HEK293T (cell line): ENCODE data around the gene VWCE.

Experiments used
- CTCF ChIA-PET: fragments of 350-600 bp; formaldehyde crosslinking; extraction: SDS; loops from one replicate; lab custom pipeline; 2021; ENCODE audit warnings: antibody characterized with exemption, inconsistent platforms; lab: Yijun Ruan, JAX
- POLR2A ChIA-PET: fragments of 350-600 bp; formaldehyde crosslinking; extraction: SDS; loops from one replicate; lab custom pipeline; 2020; ENCODE audit warnings: antibody characterized with exemption, inconsistent platforms; lab: Yijun Ruan, JAX
- DNase-seq: peaks from one replicate; pipeline ENCODE4 v3.0.0; 2012; ENCODE audit warnings: mixed read lengths; ENCODE audit errors: extremely low spot score
- ARNT ChIP-seq: fragments of 450-650 bp; IDR thresholded peaks from 2 replicates; pipeline ENCODE4 v1.6.1; 2017; ENCODE audit warnings: mild to moderate bottlenecking
- BHLHE40 ChIP-seq: fragments of 450-650 bp; IDR thresholded peaks from 2 replicates; pipeline ENCODE4 v1.6.1; 2016; ENCODE audit warnings: mild to moderate bottlenecking, moderate library complexity, borderline replicate concordance
- CTBP1 ChIP-seq: fragments of 450-650 bp; IDR thresholded peaks from 2 replicates; pipeline ENCODE4 v1.6.1; 2016; ENCODE audit warnings: borderline replicate concordance
- ELF4 ChIP-seq: fragments of 450-650 bp; IDR thresholded peaks from 2 replicates; pipeline ENCODE4 v1.6.1; 2017; ENCODE audit warnings: antibody characterized with exemption
- FOXA1 ChIP-seq: fragments of 450-650 bp; IDR thresholded peaks from 2 replicates; pipeline ENCODE4 v1.6.1; 2016; ENCODE audit warnings: mild to moderate bottlenecking
- FOXK2 ChIP-seq: fragments of 450-650 bp; IDR thresholded peaks from 2 replicates; pipeline ENCODE4 v1.6.1; 2016; ENCODE audit warnings: mild to moderate bottlenecking
- FOXM1 ChIP-seq: fragments of 450-650 bp; IDR thresholded peaks from 2 replicates; pipeline ENCODE4 v1.6.1; 2017; ENCODE audit warnings: mild to moderate bottlenecking, borderline replicate concordance
- HDGF ChIP-seq: fragments of 450-650 bp; IDR thresholded peaks from 2 replicates; pipeline ENCODE4 v1.6.1; 2017; ENCODE audit warnings: antibody characterized with exemption, borderline replicate concordance
- L3MBTL2 ChIP-seq: fragments of 450-650 bp; conservative IDR thresholded peaks from 2 replicates; pipeline ENCODE4 v1.6.1; 2016; ENCODE audit warnings: mild to moderate bottlenecking
- LEF1 ChIP-seq: fragments of 450-650 bp; IDR thresholded peaks from 2 replicates; pipeline ENCODE4 v1.6.1; 2017; ENCODE audit warnings: mild to moderate bottlenecking, borderline replicate concordance
- NFRKB ChIP-seq: fragments of 450-650 bp; IDR thresholded peaks from 2 replicates; pipeline ENCODE4 v1.6.1; 2016; ENCODE audit warnings: mild to moderate bottlenecking, moderate library complexity
- SP1 ChIP-seq: fragments of 450-650 bp; IDR thresholded peaks from 2 replicates; pipeline ENCODE4 v1.6.1; 2017
- SUZ12 ChIP-seq: fragments of 450-650 bp; IDR thresholded peaks from 2 replicates; pipeline ENCODE4 v1.6.1; 2016; ENCODE audit warnings: mild to moderate bottlenecking
- TARDBP ChIP-seq: fragments of 450-650 bp; IDR thresholded peaks from 2 replicates; pipeline ENCODE4 v1.6.1; 2016
- ZNF384 ChIP-seq: fragments of 450-650 bp; IDR thresholded peaks from 2 replicates; pipeline ENCODE4 v1.6.1; 2016
- TF ChIP-seq, protein P1 (sequence below): fragments of 450-650 bp; IDR thresholded peaks from 2 replicates; pipeline ENCODE4 v1.6.1; 2016

Gene VWCE

DNA sequence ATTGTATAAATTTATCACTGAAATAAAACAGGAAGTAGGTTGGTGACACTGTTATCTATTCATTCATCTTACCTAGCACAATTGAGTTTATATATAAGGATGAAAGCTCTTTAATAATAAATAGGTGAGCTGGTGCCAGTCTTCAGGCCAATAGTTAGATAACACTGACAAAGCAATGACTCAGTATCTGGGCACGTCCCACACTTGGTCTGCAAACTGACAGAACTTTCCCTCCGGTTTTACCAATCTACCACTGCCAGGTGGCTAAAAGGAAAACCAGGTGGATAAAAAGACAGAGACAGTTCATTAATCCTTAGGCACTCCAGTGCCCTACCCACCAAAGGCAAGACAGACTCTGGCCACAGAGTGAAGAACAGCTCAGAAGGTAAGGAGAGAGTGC lies 20.1 kb upstream of the VWCE start:
- no peak for DNase-seq
- TF ChIP-seq LEF1 (no peak), ELF4 (no peak), FOXK2 (no peak), SUZ12 (no peak), SP1 (no peak), BHLHE40 (no peak), ARNT (no peak), ZNF384 (no peak), TARDBP (no peak), CTBP1 (no peak), NFRKB (no peak), L3MBTL2 (no peak)
- TF ChIP-seq, protein P1, sequence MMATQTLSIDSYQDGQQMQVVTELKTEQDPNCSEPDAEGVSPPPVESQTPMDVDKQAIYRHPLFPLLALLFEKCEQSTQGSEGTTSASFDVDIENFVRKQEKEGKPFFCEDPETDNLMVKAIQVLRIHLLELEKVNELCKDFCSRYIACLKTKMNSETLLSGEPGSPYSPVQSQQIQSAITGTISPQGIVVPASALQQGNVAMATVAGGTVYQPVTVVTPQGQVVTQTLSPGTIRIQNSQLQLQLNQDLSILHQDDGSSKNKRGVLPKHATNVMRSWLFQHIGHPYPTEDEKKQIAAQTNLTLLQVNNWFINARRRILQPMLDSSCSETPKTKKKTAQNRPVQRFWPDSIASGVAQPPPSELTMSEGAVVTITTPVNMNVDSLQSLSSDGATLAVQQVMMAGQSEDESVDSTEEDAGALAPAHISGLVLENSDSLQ = no peak
- ChIA-PET POLR2A (no interaction called here), CTCF (no interaction called here)

DNA sequence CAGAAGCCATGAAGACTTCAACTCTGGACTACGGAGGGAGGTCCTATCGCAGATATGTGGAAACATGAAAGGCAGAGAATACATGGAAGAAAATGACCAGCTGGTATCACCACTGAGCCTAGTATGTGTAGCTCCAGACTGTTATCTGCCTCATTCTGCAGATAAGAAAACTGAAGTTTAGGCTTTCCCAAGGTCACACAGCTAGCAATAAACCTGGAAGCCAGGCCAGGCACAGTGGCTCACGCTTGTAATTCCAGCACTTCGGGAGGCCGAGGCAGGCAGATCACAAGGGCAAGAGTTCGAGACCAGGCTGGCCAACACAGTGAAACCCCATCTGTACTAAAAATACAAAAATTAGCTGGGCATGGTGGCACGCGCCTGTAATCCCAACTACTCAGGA lies 15.6 kb upstream of the VWCE start:
- ChIA-PET CTCF (no interaction called here), POLR2A (no interaction called here)
- TF ChIP-seq ARNT (no peak), NFRKB (no peak), ELF4 (no peak), CTBP1 (no peak), ZNF384 (no peak)
- no peak for DNase-seq

DNA sequence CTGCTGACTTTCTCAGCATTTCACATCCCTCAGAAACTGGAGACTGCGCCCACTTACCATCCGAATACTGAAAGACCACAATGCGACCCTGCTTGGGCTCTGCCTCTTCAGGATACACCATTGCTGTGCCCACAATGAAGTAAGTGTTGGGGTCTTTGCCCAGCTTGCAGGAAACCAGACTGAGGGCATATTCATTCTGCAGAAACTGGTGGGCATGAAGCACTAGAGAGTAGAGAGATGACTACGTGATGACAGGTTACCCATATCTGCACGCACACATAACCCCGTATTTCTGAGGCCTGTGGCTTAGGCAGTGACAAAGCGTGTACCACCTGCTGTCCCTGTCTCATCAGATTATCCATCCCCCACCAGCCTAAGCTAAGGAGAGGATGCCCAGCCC lies 14.6 kb upstream of the VWCE start:
- CTCF ChIA-PET = no interaction called here
- DNase-seq = no peak
- no peak for TF ChIP-seq SUZ12
- TF ChIP-seq ZNF384 = no peak
- TF ChIP-seq HDGF = no peak
- no peak for TF ChIP-seq CTBP1
- TF ChIP-seq, protein P1 = no peak
- TF ChIP-seq ARNT = no peak
- no peak for TF ChIP-seq LEF1
- POLR2A ChIA-PET = no interaction called here

GRCh38 chr11:61309141-61309540 lies 14.0 kb upstream of the VWCE start:
- no peak for TF ChIP-seq BHLHE40
- TF ChIP-seq CTBP1 = no peak
- TF ChIP-seq ELF4 = no peak
- no peak for TF ChIP-seq ZNF384
- TF ChIP-seq FOXA1 = no peak
- no peak for TF ChIP-seq NFRKB
- TF ChIP-seq, protein P1 = no peak
- TF ChIP-seq SUZ12 = no peak
- TF ChIP-seq SP1 = no peak
- ChIA-PET POLR2A (interaction anchor here (1.2 kb wide), 1 partner anchor 53 kb away, joined by 3 read pairs; the partner anchor contains the start of genes CYB561A3 and TMEM138), CTCF (no interaction called here)
- no peak for DNase-seq

- TF ChIP-seq FOXM1 (no peak), FOXA1 (no peak), HDGF (no peak), ZNF384 (no peak), BHLHE40 (no peak), SUZ12 (no peak), CTBP1 (no peak), NFRKB (no peak), TARDBP (no peak), L3MBTL2 (no peak), LEF1 (no peak), SP1 (no peak)
- TF ChIP-seq, protein P1 = no peak
- no peak for DNase-seq
- ChIA-PET CTCF (no interaction called here), POLR2A (no interaction called here)
These were observed 12.2 kb upstream of the VWCE start for GRCh38 chr11:61307354-61307753.

DNA sequence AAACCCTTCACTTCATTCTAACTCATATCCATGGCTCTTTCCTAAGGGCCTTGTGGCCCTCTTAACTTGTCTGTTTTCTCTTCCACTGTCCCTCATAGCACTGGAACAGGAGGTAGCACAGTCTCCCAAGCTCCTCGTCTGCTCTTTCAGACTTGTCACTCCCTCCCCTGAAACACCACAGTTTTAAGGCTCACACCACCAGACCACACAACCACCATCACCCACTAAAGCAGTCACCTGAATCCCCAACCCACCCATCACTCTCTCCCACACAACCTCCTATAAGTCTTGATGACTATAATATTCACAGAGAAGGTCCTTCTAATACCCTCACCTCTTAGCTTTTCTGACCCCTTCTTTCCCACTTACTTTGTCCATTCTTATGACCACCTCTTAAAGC lies 11.1 kb upstream of the VWCE start:
- DNase-seq = no peak
- ChIA-PET CTCF (no interaction called here), POLR2A (no interaction called here)
- TF ChIP-seq FOXK2 (no peak), FOXM1 (no peak), NFRKB (no peak), L3MBTL2 (no peak), FOXA1 (no peak), HDGF (no peak), ZNF384 (no peak), BHLHE40 (no peak), ARNT (no peak), CTBP1 (no peak), SUZ12 (no peak), TARDBP (no peak), LEF1 (no peak), ELF4 (no peak), SP1 (no peak)
- TF ChIP-seq, protein P1 = no peak
